ENCODE data around the gene ATP2B1.

ATP2B1 gene

GRCh38 chr12:89544681-89545184, 163.9 kb downstream of the ATP2B1 start:
- in situ Hi-C loops (cut with MboI; ENCODE audit: low sequenced_read_pairs): loop anchor here (25.0 kb wide), 2 partner anchors 718 to 1393 kb away; no protein-coding TSS in a partner anchor

GRCh38 chr12:89544022-89544421, 164.6 kb downstream of the ATP2B1 start:
- in situ Hi-C loops (cut with MboI; ENCODE audit: low sequenced_read_pairs): loop anchor here (25.0 kb wide), 2 partner anchors 718 to 1393 kb away; no protein-coding TSS in a partner anchor

DNA sequence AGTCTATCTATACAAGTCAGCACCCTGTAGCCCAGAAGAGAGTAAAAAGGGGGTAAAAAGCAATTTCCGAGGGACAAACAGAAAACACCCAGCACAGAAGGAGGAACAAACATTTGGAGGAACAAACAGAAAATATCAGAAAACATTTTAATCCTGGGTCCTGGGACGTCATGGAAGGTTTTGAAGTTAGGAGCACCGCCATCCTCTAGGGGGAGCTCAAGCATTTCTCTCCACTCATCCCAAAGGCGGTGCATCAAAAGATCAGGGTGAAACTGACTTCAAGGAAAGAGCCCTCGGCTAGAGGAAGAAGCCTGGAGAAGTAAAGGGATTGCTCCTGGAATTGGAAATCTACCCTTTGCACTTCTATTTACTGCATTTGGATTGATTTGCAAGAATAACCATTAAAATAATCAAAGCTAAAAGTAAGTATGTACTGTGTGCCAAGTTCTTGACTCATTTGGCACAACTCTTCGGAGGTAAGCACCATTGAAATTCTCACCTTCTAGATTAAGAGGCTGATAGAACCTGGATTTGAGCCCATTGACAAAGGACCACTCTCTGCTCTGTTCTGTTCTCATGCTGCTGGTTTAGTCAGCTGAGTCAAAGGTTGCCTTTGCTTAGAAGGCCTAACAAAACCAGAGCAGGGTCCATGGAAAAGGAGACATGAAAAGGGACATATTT, 165.6 kb downstream of the ATP2B1 start:
- in situ Hi-C loops (cut with MboI; ENCODE audit: low sequenced_read_pairs): loop anchor here (25.0 kb wide), 2 partner anchors 719 to 1394 kb away; no protein-coding TSS in a partner anchor

DNA sequence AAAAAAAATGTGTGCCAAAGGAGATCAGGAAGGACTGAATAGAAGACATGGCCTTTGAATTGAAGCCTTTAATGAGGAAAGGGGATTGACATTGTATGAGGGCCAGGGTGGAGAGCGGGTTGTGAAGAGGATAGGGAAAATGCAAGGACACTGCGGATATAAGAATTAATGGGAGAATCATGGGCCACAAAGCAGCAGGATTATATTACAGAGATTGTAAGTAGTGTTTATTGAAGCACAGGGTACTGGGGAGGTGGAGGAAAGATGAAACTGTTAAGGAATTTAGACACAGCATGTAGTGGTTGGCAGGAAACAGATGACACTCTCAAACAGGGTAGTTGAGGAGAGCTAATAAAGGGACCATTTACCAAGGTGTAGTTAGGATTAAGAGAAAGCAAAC, 166.4 kb downstream of the ATP2B1 start:
- in situ Hi-C loops (cut with MboI; ENCODE audit: low sequenced_read_pairs): loop anchor here (25.0 kb wide), 2 partner anchors 720 to 1395 kb away; no protein-coding TSS in a partner anchor

- in situ Hi-C loops (cut with MboI; ENCODE audit: low sequenced_read_pairs): loop anchor here (25.0 kb wide), 2 partner anchors 722 to 1397 kb away; no protein-coding TSS in a partner anchor
Observed at GRCh38 chr12:89540586-89540985, 168.1 kb downstream of the ATP2B1 start.

DNA sequence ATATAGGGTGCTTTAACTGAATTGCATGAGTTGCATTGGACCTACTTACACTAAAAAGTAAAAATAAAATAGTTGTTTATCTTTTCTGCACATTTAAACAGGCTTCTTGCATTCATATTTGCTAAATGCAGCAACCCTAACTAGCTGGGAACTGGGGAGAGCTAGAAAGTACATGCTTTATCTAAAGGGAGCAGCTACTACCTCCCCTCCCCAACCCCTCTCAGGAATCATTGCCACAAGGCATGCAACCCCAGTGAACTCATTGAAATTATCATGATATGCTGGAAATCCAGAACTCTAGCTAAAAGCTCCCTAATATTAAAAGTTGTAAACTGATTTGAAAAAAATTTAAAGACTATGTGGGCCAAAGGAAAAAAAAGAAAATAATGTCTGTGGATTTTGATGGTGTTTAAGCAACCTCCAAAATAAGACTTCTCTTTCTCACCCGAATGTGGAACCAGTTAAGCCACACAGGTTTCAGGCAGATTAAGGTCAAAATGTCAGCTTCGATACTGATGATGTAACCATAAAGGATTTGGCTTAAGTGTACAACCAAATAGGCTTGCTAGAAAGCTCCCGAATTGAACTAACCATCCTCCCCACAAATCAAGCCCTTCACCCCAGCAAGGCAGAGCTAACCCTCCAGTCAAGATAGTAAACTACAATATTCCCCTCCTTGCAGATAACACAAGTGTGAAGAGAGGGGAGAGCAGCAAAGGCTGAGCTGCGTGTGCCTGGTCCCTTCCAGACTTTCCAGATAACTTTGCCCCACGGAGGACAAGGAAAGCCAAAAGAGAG, 169.0 kb downstream of the ATP2B1 start:
- in situ Hi-C loops (cut with MboI; ENCODE audit: low sequenced_read_pairs): loop anchor here (25.0 kb wide), 2 partner anchors 723 to 1398 kb away; no protein-coding TSS in a partner anchor

GRCh38 chr12:89538897-89539296, 169.7 kb downstream of the ATP2B1 start:
- in situ Hi-C loops (cut with MboI; ENCODE audit: low sequenced_read_pairs): loop anchor here (25.0 kb wide), 2 partner anchors 723 to 1398 kb away; no protein-coding TSS in a partner anchor

All from HL-60/S4 (cell line).